ENCODE data around the gene ATP9B. TPM values are rescaled to one million over a fixed set of nuclear protein-coding genes. Genes with fewer than 3 reads are reported as not detected.

Gene ATP9B
- total RNA-seq, 1 donor from 2014 or later, result 12.6 TPM

DNA sequence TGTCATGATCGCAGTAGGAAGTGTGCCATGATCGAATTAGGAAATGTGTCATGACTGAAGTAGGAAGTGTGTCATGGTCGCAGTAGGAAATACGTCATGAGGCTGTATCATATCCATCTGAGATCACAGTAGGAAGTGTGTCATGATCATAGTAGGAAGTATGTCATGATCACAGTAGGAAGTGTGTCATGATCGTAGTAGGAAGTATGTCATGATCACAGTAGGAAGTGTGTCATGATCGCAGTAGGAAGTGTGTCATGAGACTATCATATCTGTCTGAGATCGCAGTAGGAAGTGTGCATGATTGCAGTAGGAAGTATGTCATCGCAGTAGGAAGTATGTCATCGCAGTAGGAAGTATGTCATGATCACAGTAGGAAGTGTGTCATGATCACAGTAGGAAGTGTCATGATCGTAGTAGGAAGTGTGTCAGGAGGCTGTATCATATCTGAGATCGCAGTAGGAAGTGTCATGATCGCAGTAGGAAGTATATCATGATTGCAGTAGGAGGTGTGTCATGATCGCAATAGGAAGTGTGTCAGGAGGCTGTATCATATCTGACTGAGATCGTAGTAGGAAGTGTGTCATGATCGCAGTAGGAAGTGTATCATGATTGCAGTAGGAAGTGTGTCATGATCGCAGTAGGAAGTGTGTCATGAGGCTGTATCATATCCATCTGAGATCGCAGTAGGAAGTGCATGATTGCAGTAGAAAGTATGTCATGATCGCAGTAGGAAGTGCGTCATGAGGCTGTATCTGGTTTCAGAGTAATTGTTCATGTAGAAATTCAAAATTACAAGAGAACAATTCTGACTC lies 270.1 kb downstream of the ATP9B start:
- H3K4me2 ChIP-seq (ENCODE audit: low read length), result no peak overlapping the region
- H3K79me2 ChIP-seq (ENCODE audit: insufficient read depth, low read length), result no peaks in the 10 kb centered on the region
- no peak for TF ChIP-seq EZH2 (IDR thresholded peaks at IDR 0.05; ENCODE audit: insufficient read depth, low read length)
- TF ChIP-seq, protein P1, sequence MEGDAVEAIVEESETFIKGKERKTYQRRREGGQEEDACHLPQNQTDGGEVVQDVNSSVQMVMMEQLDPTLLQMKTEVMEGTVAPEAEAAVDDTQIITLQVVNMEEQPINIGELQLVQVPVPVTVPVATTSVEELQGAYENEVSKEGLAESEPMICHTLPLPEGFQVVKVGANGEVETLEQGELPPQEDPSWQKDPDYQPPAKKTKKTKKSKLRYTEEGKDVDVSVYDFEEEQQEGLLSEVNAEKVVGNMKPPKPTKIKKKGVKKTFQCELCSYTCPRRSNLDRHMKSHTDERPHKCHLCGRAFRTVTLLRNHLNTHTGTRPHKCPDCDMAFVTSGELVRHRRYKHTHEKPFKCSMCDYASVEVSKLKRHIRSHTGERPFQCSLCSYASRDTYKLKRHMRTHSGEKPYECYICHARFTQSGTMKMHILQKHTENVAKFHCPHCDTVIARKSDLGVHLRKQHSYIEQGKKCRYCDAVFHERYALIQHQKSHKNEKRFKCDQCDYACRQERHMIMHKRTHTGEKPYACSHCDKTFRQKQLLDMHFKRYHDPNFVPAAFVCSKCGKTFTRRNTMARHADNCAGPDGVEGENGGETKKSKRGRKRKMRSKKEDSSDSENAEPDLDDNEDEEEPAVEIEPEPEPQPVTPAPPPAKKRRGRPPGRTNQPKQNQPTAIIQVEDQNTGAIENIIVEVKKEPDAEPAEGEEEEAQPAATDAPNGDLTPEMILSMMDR (IDR thresholded peaks at IDR 0.05; ENCODE audit: insufficient read depth, low read depth, low read length), result no peak
- no peaks in the 10 kb centered on the region for H3K27me3 ChIP-seq (ENCODE audit: insufficient read depth, low read length)
- H3K36me3 Mint-ChIP-seq (ENCODE audit: low read depth, unreplicated experiment), result peaks cover 15% of the 10 kb centered on the region
- no peaks in the 10 kb centered on the region for H3K36me3 ChIP-seq (ENCODE audit: insufficient read depth, low read length)
- no peak for FAIRE-seq
- peaks cover 6% of the 10 kb centered on the region for H4K20me1 ChIP-seq (ENCODE audit: insufficient read depth, low read length)
- no peak for DNase-seq (ENCODE audit: low read depth)
- no peaks in the 10 kb centered on the region for H3K4me1 ChIP-seq (ENCODE audit: insufficient read depth, low read length)
- H2AFZ ChIP-seq (ENCODE audit: low read depth, low read length), result no peak overlapping the region
- H3K27ac Mint-ChIP-seq (ENCODE audit: unreplicated experiment), result no peak overlapping the region
- H3K4me1 Mint-ChIP-seq (ENCODE audit: low read depth, unreplicated experiment), result peaks cover 8% of the 10 kb centered on the region
- H3K9ac ChIP-seq (ENCODE audit: low read length), result no peak overlapping the region
- no peaks in the 10 kb centered on the region for H3K27me3 Mint-ChIP-seq (ENCODE audit: low read depth, unreplicated experiment)
- no peak overlapping the region for H3K27ac ChIP-seq (ENCODE audit: low read depth, low read length)
- H3K4me3 Mint-ChIP-seq (ENCODE audit: unreplicated experiment), result no peak overlapping the region
- no peaks in the 10 kb centered on the region for H3K9me3 ChIP-seq (ENCODE audit: insufficient read depth, low read depth, low read length)
- H3K9me3 Mint-ChIP-seq (ENCODE audit: unreplicated experiment), result peaks cover 8% of the 10 kb centered on the region
- H3K4me3 ChIP-seq (ENCODE audit: insufficient read depth, low read depth, low read length), result no peak overlapping the region

DNA sequence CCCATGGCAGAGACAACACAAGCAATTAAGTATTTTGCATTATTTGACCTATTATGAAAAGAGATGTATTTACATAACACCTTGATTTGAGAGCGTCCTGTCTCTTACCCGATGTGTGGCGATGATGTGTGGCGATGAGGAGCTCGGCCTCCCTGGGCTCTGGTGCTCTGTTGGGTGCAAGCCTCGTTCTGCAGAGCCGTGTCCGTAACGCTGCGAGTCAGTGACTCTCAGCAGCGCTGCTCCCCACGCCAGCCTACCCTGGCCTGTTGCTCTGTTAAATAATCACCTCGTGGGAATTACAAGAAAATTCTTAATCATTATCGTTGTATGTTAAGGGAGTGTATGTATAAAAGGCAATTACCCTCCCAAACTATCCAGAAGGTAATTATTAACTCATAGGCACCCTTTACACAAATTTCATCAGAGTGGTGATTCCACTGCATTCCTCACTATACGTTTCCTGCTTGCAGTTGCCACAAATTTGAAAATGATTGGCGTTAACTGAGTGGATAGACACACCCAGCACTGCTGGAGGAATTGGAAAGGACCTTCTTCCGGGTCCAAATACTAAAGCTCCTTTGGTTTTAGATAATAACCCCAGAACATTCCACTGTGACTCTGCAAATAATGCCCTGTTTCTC lies 274.5 kb downstream of the ATP9B start:
- no peak for FAIRE-seq

More for the DNA sequence above, 274.5 kb downstream of the ATP9B start:
- no peaks in the 10 kb centered on the region for H3K27me3 ChIP-seq (ENCODE audit: insufficient read depth, low read length)
- no peak for DNase-seq (ENCODE audit: low read depth)
- H3K36me3 ChIP-seq (ENCODE audit: insufficient read depth, low read length), result peaks cover 12% of the 10 kb centered on the region
- H3K27ac ChIP-seq (ENCODE audit: low read depth, low read length), result no peak overlapping the region
- H3K4me3 ChIP-seq (ENCODE audit: insufficient read depth, low read depth, low read length), result no peak overlapping the region
- H3K9me3 ChIP-seq (ENCODE audit: insufficient read depth, low read depth, low read length), result peaks cover 3% of the 10 kb centered on the region
- TF ChIP-seq, protein P1 (IDR thresholded peaks at IDR 0.05; ENCODE audit: insufficient read depth, low read depth, low read length), result no peak
- TF ChIP-seq EZH2 (IDR thresholded peaks at IDR 0.05; ENCODE audit: insufficient read depth, low read length), result no peak
- H3K9ac ChIP-seq (ENCODE audit: low read length), result no peak overlapping the region
- no peak overlapping the region for H3K4me2 ChIP-seq (ENCODE audit: low read length)
- no peaks in the 10 kb centered on the region for H3K79me2 ChIP-seq (ENCODE audit: insufficient read depth, low read length)
- H3K4me1 ChIP-seq (ENCODE audit: insufficient read depth, low read length), result peaks cover 9% of the 10 kb centered on the region
- H3K4me3 Mint-ChIP-seq (ENCODE audit: unreplicated experiment), result no peak overlapping the region
- H3K4me1 Mint-ChIP-seq (ENCODE audit: low read depth, unreplicated experiment), result peaks cover 10% of the 10 kb centered on the region
- H3K27ac Mint-ChIP-seq (ENCODE audit: unreplicated experiment), result peak overlapping the region; percentile 84
- H3K9me3 Mint-ChIP-seq (ENCODE audit: unreplicated experiment), result peaks cover 7% of the 10 kb centered on the region
- H3K36me3 Mint-ChIP-seq (ENCODE audit: low read depth, unreplicated experiment), result peaks cover 31% of the 10 kb centered on the region
- H3K27me3 Mint-ChIP-seq (ENCODE audit: low read depth, unreplicated experiment), result no peaks in the 10 kb centered on the region
- H2AFZ ChIP-seq (ENCODE audit: low read depth, low read length), result no peak overlapping the region
- peaks cover 6% of the 10 kb centered on the region for H4K20me1 ChIP-seq (ENCODE audit: insufficient read depth, low read length)

Measured in astrocyte (in vitro differentiated cells and primary cell).